ENCODE measurements around the gene SLC25A43. TPM values are rescaled to one million over a fixed set of nuclear protein-coding genes. Genes with fewer than 3 reads are reported as not detected.
"Not testable (repeated sequence)": the region's sequence is repeated elsewhere in the genome, so short reads cannot be mapped to it uniquely, and the experiment has no call there.

SLC25A43 gene
- total and polyA plus RNA-seq, 4 donors, result 1.9 to 13.3 (median 4.8) TPM

DNA sequence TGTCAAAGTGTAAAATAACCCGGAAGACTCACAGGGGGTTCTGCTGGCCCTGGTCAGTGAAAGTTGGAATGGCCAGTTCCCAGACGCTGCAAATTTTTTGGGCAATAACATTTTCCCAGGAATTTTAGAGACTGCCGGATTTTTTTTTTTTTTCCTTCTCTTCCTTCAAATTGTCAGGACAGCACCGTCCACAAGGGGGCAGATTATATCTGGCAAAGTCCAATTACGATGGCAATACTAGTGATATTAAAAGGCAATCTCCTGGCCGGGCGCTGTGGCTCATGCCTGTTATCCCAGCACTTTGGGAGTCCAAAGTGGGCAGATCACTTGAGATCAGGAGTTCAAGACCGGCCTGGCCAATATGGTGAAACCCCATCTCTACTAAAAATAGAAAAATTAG, 89.6 kb downstream of the SLC25A43 start:
- Histone ChIP-seq H3K27me3 (ENCODE audit: control insufficient read depth, insufficient read depth, low read length) (no peaks in the 10 kb centered on the region), H3K4me3 (ENCODE audit: low read depth, low read length) (no peak overlapping the region), H3K9me3 (ENCODE audit: control insufficient read depth, insufficient read depth, low read length) (no peaks in the 10 kb centered on the region), H3K4me1 (ENCODE audit: control insufficient read depth, insufficient read depth, low read length) (no peaks in the 10 kb centered on the region), H3K27ac (ENCODE audit: low read depth, low read length) (no peak overlapping the region), H3K36me3 (ENCODE audit: control insufficient read depth, insufficient read depth, low read length) (no peaks in the 10 kb centered on the region)
- 49% methylated on average over 5 of the region's 8 CpGs for WGBS (ENCODE audit: insufficient coverage)
- DNase-seq (ENCODE audit: low read depth in 4 of 6, low spot score in 6 of 6), result peak in 2 of 6 donors; percentile 57 to 67

DNA sequence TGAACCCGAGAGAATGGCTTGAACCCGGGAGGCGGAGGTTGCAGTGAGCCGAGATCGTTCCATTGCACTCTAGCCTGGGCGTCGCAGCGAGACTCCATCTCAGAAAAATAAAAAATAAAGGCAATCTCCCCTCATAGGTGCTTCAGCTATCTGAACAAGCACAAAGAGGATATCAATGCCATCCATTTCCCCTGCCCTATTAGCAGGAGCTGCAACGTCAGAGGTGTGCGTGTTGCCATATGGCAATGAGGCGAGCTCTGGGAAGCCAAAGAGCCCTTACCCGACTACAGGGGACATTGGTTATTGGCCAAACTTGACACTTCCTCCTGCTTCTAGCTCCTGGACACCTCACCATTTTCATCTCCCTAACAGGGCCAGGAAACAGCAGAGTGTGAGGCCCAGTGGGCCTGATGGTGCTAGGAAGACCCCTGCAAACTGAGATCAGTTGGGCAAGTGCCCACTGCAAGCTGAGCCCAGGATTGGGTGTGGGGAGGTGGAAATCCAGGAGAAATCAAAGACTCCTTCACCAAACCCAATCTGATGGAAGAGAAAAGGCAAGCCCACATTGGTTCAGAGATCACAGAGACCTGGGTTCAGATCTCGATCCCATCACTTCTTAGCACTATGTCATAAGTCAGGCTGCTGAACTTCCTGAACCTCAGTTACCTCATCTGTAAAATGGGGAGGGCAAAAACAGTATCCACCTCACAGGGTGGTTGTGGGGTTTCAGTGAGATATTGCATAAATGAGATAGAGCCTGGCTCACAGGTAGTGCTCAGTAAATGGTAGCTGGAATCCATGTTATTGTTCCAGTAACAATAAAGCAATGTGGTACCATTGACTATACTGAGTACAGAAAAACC, 90.3 kb downstream of the SLC25A43 start:
- 88% methylated on average over 12 of the region's 13 CpGs for WGBS (ENCODE audit: insufficient coverage)
- H3K27ac ChIP-seq (ENCODE audit: low read depth, low read length), result no peak overlapping the region
- no peaks in the 10 kb centered on the region for H3K27me3 ChIP-seq (ENCODE audit: control insufficient read depth, insufficient read depth, low read length)
- DNase-seq (ENCODE audit: low read depth in 4 of 6, low spot score in 6 of 6), result no peak
- H3K9me3 ChIP-seq (ENCODE audit: control insufficient read depth, insufficient read depth, low read length), result no peaks in the 10 kb centered on the region
- no peaks in the 10 kb centered on the region for H3K4me1 ChIP-seq (ENCODE audit: control insufficient read depth, insufficient read depth, low read length)
- no peaks in the 10 kb centered on the region for H3K36me3 ChIP-seq (ENCODE audit: control insufficient read depth, insufficient read depth, low read length)
- H3K4me3 ChIP-seq (ENCODE audit: low read depth, low read length), result no peak overlapping the region

DNA sequence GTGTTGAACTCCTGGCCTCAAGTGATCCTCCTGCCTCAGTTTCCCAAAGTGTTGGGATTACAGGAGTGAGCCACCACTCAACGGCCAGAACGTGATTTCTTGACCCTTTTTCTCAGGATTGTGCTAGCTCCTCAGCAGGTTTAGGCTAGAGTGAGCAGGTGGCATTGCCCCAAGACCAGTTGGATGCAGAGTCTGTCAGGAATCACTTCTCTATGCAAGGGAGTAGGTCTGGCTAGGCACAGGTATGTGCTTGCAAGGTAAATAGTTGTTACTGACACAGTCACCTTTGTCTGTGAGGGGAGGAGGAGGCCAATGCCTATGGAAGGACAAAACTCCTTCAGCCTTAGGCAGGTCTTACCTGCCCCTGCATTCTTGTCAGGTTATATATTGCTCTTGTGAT, 93.3 kb downstream of the SLC25A43 start:
- Histone ChIP-seq H3K9me3 (ENCODE audit: control insufficient read depth, insufficient read depth, low read length) (no peaks in the 10 kb centered on the region), H3K4me1 (ENCODE audit: control insufficient read depth, insufficient read depth, low read length) (no peaks in the 10 kb centered on the region), H3K36me3 (ENCODE audit: control insufficient read depth, insufficient read depth, low read length) (no peaks in the 10 kb centered on the region), H3K4me3 (ENCODE audit: low read depth, low read length) (no peak overlapping the region), H3K27me3 (ENCODE audit: control insufficient read depth, insufficient read depth, low read length) (no peaks in the 10 kb centered on the region), H3K27ac (ENCODE audit: low read depth, low read length) (no peak overlapping the region)
- 46% methylated on average over 2 of the region's 2 CpGs for WGBS (ENCODE audit: insufficient coverage)
- no peak for DNase-seq (ENCODE audit: low read depth in 4 of 6, low spot score in 6 of 6)

DNA sequence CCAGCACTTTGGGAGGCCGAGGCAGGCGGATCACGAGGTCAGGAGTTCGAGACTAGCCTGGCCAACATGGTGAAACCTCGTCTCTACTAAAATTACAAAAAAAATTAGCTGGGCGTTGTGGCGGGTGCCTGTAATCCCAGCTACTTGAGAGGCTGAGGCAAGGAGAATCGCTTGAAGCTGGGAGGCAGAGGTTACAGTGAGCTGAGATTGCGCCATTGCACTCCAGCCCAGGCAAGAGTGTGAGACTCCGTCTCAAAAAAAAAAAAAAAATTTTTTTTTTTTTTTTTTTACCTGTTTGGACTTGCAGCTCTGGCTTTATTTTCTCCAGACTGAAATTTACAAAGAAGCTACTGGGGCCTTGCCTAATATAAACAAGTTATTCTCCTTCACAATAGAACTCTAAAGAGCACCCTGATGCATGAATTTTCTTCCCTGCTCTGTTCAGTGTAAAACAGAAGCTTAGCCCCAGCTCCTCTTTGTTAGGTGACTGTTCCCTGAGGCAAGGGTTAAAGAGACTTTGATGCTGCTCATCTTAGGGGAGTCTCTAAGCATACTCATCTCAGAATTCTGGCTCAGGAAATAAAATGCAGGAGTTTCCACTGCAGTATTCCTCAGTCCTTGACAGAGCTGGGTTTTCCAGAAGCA, 94.8 kb downstream of the SLC25A43 start:
- 74% methylated on average over 7 of the region's 10 CpGs for WGBS (ENCODE audit: insufficient coverage)
- not testable (repeated sequence) for H3K9me3 ChIP-seq (ENCODE audit: control insufficient read depth, insufficient read depth, low read length); H3K4me3 ChIP-seq (ENCODE audit: low read depth, low read length); H3K4me1 ChIP-seq (ENCODE audit: control insufficient read depth, insufficient read depth, low read length); H3K27ac ChIP-seq (ENCODE audit: low read depth, low read length); H3K27me3 ChIP-seq (ENCODE audit: control insufficient read depth, insufficient read depth, low read length); H3K36me3 ChIP-seq (ENCODE audit: control insufficient read depth, insufficient read depth, low read length); DNase-seq (ENCODE audit: low read depth in 4 of 6, low spot score in 6 of 6)

DNA sequence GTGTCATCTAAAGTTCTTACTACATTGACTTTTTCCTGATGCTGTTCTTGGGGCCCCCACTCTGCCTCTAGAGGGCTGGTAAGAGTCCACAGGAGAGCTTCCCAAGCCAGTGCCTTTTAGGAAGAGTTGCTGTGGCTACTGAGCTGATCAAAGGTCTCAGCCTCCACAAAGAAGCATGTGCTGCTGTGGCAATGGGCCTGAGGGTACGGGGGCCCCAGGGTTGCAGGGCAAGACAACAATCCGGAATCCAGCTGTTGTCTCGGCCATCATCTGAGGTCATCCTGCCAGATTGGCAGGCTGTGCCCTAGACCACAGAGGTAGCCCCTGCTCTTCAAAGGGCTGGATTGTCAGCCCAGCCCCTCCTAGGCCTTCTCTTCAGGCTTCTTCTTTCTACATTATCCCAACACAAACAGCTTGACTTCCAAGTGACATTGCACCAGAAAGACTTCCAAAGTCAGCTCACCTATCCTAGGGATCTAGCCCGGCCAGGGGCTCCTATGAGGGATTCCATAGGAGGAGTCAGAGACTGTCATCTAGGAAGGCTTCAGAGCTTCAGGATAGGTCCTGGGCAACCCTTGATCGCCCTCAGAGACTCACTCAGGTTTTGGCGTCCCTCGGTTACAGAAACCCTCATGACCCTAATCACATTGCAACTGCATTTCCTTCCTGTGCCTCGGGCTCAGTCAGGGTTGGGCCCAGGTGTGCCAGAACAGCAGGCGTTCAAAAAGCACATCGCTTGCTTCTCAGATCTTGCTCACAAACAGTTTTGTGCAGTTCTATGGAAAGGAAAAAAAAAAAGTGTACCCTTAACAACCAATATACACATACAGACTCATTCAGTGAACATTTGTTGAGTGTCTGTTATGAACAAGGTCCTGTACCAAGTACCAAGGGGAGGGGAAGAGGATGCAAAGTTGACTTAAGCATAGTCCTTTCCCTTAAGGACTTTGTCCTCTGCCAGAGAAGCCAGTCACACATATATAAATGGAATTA, 96.9 kb downstream of the SLC25A43 start:
- no peaks in the 10 kb centered on the region for H3K36me3 ChIP-seq (ENCODE audit: control insufficient read depth, insufficient read depth, low read length)
- no peak for DNase-seq (ENCODE audit: low read depth in 4 of 6, low spot score in 6 of 6)
- H3K27ac ChIP-seq (ENCODE audit: low read depth, low read length), result no peak overlapping the region
- no peaks in the 10 kb centered on the region for H3K9me3 ChIP-seq (ENCODE audit: control insufficient read depth, insufficient read depth, low read length)
- H3K27me3 ChIP-seq (ENCODE audit: control insufficient read depth, insufficient read depth, low read length), result no peaks in the 10 kb centered on the region
- no peak overlapping the region for H3K4me3 ChIP-seq (ENCODE audit: low read depth, low read length)
- no peaks in the 10 kb centered on the region for H3K4me1 ChIP-seq (ENCODE audit: control insufficient read depth, insufficient read depth, low read length)
- 60% methylated on average over 7 of the region's 10 CpGs for WGBS (ENCODE audit: insufficient coverage)

DNA sequence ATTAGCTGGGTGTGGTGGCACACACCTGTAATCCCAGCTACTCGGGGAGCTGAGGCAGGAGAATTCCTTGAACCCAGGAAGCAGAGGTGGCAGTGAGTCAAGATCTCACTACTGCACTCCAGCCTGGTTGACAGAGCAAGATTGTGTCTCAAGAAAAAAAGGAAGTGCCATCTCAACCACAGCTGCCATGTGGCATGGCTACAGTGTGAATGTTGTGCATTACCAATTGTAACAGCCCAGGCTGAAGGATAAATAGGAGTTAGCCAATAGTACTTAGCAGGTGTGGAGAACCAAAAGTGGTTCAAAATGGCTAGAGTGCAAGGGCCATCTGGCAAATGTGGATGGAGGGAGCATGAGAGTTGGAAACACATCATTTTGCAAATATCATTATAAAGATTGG, 98.0 kb downstream of the SLC25A43 start:
- Histone ChIP-seq H3K27me3 (ENCODE audit: control insufficient read depth, insufficient read depth, low read length) (no peaks in the 10 kb centered on the region), H3K36me3 (ENCODE audit: control insufficient read depth, insufficient read depth, low read length) (no peaks in the 10 kb centered on the region), H3K9me3 (ENCODE audit: control insufficient read depth, insufficient read depth, low read length) (no peaks in the 10 kb centered on the region), H3K27ac (ENCODE audit: low read depth, low read length) (no peak overlapping the region), H3K4me1 (ENCODE audit: control insufficient read depth, insufficient read depth, low read length) (no peaks in the 10 kb centered on the region), H3K4me3 (ENCODE audit: low read depth, low read length) (no peak overlapping the region)
- DNase-seq (ENCODE audit: low read depth in 4 of 6, low spot score in 6 of 6), result no peak
- 60% methylated on average over 1 of the region's 1 CpG for WGBS (ENCODE audit: insufficient coverage)

DNA sequence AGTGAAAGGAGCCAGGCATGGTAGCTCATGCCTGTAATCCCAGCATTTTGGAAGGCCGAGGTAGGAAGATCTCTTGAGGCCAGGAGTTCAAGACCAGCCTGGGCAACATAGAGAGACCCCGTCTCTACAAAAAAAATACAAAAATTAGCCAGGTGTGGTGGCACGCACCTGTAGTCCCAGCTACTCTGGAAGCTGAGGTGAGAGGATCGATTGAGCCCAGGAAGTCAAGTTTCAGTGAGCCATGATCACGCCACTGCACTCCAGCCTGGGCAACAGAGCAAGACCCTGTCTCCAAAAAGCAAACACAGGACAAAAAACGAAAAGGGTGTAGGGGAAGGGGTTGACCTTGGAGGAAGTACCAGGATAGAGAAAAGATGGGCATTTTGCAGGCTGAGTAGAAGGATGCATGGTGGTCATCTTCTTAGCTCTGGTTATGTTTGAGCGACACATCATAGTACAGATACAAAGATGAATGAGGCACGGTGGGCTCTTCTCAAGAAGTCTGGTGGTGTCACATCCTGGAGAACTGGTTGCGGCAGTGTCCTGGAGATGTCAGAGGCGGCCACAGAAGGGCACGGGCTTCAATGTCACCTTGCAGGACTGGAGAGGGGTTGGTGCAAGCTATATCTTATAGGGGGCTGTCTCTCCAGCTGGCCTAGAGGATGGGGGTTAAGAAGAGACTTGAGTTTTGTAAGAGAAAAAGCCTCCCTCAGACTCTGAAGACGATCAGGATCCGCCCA, 101.1 kb downstream of the SLC25A43 start:
- no peaks in the 10 kb centered on the region for H3K9me3 ChIP-seq (ENCODE audit: control insufficient read depth, insufficient read depth, low read length)
- H3K27ac ChIP-seq (ENCODE audit: low read depth, low read length), result no peak overlapping the region
- no peak for DNase-seq (ENCODE audit: low read depth in 4 of 6, low spot score in 6 of 6)
- 83% methylated on average over 10 of the region's 13 CpGs for WGBS (ENCODE audit: insufficient coverage)
- no peak overlapping the region for H3K4me3 ChIP-seq (ENCODE audit: low read depth, low read length)
- no peaks in the 10 kb centered on the region for H3K27me3 ChIP-seq (ENCODE audit: control insufficient read depth, insufficient read depth, low read length)
- H3K36me3 ChIP-seq (ENCODE audit: control insufficient read depth, insufficient read depth, low read length), result no peaks in the 10 kb centered on the region
- peaks cover 9% of the 10 kb centered on the region for H3K4me1 ChIP-seq (ENCODE audit: control insufficient read depth, insufficient read depth, low read length)

DNA sequence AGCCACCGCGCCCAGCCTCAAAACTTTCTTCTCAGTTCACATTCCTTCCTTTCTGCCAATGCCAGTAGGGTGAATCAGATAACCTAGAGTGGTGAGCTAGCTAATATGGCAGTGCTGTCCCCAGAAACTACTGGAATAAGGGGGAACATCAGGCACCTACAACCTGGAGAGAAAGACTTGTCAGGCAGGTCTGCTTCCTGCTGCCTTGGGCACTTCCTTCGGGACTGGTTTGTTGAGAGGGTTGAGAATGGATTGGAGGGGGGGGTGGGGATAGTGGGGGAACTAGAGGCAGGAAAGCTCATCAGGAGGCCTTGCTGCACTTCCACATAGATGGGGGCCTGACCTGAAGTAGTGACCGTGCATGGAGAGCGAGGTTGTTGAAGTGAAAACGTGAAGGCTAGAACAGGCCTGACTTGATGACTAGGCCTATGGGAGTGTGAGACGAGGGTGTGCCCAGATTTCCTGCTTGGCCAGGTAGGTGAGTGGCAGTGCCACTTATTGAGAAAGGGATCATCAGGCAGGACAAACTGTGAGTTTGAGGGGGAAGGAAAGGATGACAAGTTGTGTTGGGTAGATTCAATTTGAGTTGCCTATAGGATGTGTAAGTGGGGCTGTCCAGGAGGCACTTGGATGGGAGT, 102.5 kb downstream of the SLC25A43 start:
- Histone ChIP-seq H3K27me3 (ENCODE audit: control insufficient read depth, insufficient read depth, low read length) (no peaks in the 10 kb centered on the region), H3K4me3 (ENCODE audit: low read depth, low read length) (no peak overlapping the region), H3K9me3 (ENCODE audit: control insufficient read depth, insufficient read depth, low read length) (no peaks in the 10 kb centered on the region), H3K36me3 (ENCODE audit: control insufficient read depth, insufficient read depth, low read length) (no peaks in the 10 kb centered on the region), H3K27ac (ENCODE audit: low read depth, low read length) (no peak overlapping the region), H3K4me1 (ENCODE audit: control insufficient read depth, insufficient read depth, low read length) (peaks cover 9% of the 10 kb centered on the region)
- DNase-seq (ENCODE audit: low read depth in 4 of 6, low spot score in 6 of 6), result no peak
- 78% methylated on average over 5 of the region's 7 CpGs for WGBS (ENCODE audit: insufficient coverage)
